ENCODE data around the gene ST8SIA1.

- TF ChIP-seq, protein P1, sequence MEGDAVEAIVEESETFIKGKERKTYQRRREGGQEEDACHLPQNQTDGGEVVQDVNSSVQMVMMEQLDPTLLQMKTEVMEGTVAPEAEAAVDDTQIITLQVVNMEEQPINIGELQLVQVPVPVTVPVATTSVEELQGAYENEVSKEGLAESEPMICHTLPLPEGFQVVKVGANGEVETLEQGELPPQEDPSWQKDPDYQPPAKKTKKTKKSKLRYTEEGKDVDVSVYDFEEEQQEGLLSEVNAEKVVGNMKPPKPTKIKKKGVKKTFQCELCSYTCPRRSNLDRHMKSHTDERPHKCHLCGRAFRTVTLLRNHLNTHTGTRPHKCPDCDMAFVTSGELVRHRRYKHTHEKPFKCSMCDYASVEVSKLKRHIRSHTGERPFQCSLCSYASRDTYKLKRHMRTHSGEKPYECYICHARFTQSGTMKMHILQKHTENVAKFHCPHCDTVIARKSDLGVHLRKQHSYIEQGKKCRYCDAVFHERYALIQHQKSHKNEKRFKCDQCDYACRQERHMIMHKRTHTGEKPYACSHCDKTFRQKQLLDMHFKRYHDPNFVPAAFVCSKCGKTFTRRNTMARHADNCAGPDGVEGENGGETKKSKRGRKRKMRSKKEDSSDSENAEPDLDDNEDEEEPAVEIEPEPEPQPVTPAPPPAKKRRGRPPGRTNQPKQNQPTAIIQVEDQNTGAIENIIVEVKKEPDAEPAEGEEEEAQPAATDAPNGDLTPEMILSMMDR (IDR thresholded peaks at IDR 0.05; ENCODE audit: low read depth, low read length, poor library complexity, severe bottlenecking) = no peak
- TF ChIP-seq EZH2phosphoT487 (IDR thresholded peaks at IDR 0.05; ENCODE audit: borderline replicate concordance, low read length) = no peak
Measured at GRCh38 chr12:22306311-22306710, 28.2 kb downstream of the ST8SIA1 start.
